ENCODE measurements around the gene MGST1.

GRCh38 chr12:16344269-16344668 is 3.2 kb upstream of the MGST1 start:
- no peak for TF ChIP-seq POLR2A (IDR thresholded peaks at IDR 0.05)
- no peak for TF ChIP-seq CTCF (IDR thresholded peaks at IDR 0.05)

Data from body of pancreas (tissue), 4 donors.